Neural cell (in vitro differentiated cells): Measurements from ENCODE around the gene PRSS57.

Source experiments
- CTCF ChIP-seq: fragments of 450-650 bp; IDR thresholded peaks from 2 replicates; pipeline ENCODE4 v1.5.1; 2014; ENCODE audit warnings: antibody characterized with exemption, mild to moderate bottlenecking, moderate library complexity; ENCODE audit not compliant: poor library complexity, severe bottlenecking
- EZH2 ChIP-seq: fragments of 200-600, 300-800 bp; shearing (Covaris generic), sonication (generic); IDR thresholded peaks from 2 replicates; pipeline ENCODE4 v1.6.1; 2014; ENCODE audit warnings: antibody characterized with exemption, low read length, borderline replicate concordance, mild to moderate bottlenecking; ENCODE audit not compliant: insufficient read depth, poor library complexity, severe bottlenecking
- POLR2AphosphoS5 ChIP-seq: IDR thresholded peaks from 2 replicates; pipeline ENCODE4 v1.6.1; 2012
- RAD21 ChIP-seq: fragments of 450-650 bp; conservative IDR thresholded peaks from 2 replicates; pipeline ENCODE4 v1.6.1; 2014; ENCODE audit warnings: antibody characterized with exemption, mild to moderate bottlenecking, moderate library complexity
- SMC3 ChIP-seq: fragments of 450-650 bp; conservative IDR thresholded peaks from 2 replicates; pipeline ENCODE4 v1.6.1; 2014; ENCODE audit warnings: antibody characterized with exemption, mild to moderate bottlenecking, moderate library complexity; ENCODE audit not compliant: poor library complexity

- no peak for TF ChIP-seq SMC3
- no peak for TF ChIP-seq EZH2
- no peak for TF ChIP-seq CTCF
- no peak for TF ChIP-seq RAD21
- no peak for TF ChIP-seq POLR2AphosphoS5
These were observed 55.1 kb downstream of the PRSS57 start for GRCh38 chr19:640161-640558.
